Measurements from ENCODE around the gene PRKCH. TPM values are rescaled to one million over a fixed set of nuclear protein-coding genes. Genes with fewer than 3 reads are reported as not detected.

PRKCH gene
- total RNA-seq, 4 donors from 2014 or later = 34.5 to 51.3 (median 45.0) TPM

DNA sequence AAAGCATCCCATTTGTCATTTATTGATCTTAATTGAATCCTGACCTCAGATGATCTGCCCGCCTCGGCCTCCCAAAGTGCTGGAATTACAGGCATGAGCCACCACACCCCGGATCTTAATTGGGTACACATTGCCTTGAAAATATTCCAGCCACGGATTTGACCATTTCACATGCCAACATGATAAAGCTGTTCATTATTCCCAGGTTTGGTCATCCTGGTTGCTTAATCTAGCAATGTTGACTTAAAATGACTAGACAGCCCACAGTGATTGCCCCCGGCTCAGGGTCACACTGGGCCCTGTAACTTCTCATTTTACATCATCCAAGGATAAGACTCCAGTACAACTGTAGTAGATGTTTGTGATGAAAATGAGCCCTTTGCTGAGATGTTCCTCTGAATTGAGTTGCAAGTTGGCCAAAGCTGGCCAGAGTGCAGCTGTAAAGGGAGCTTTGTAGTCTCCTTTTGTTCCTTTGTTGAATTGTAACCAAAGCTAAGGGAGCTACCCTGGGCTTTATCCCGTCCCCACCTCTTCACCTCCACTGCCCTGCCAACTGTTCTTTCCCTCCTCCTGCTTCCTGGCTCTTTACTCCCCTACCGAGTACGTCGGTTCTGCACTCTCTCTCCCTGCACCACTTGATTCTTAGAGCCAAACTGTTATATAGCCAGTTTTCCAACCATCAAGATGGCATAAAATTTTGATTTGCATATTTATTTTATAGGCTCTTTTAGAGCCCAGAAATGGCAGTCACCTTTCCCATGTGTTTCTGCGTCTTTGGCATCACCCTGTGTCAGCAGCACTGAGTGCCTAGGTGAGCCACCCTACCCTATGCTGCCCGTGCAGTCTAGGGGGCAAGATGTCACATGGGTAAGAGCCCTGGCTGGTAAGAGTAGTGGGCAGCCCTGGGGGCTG, 232.6 kb downstream of the PRKCH start:
- peaks cover 0 to 32% (median 0%) of the 10 kb centered on the region in 3 donors for H3K36me3 ChIP-seq
- H3K9me3 ChIP-seq = no peaks in the 10 kb centered on the region
- TF ChIP-seq POLR2A (IDR thresholded peaks at IDR 0.05) = no peak
- TF ChIP-seq, protein P1, sequence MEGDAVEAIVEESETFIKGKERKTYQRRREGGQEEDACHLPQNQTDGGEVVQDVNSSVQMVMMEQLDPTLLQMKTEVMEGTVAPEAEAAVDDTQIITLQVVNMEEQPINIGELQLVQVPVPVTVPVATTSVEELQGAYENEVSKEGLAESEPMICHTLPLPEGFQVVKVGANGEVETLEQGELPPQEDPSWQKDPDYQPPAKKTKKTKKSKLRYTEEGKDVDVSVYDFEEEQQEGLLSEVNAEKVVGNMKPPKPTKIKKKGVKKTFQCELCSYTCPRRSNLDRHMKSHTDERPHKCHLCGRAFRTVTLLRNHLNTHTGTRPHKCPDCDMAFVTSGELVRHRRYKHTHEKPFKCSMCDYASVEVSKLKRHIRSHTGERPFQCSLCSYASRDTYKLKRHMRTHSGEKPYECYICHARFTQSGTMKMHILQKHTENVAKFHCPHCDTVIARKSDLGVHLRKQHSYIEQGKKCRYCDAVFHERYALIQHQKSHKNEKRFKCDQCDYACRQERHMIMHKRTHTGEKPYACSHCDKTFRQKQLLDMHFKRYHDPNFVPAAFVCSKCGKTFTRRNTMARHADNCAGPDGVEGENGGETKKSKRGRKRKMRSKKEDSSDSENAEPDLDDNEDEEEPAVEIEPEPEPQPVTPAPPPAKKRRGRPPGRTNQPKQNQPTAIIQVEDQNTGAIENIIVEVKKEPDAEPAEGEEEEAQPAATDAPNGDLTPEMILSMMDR (IDR thresholded peaks at IDR 0.05) = no peak
- 64 to 68% methylated on average over 10 to 11 of the region's 11 CpGs for WGBS, 2 donors
- intact Hi-C loops (cut with DNase I) = no loop called here
- H3K27ac ChIP-seq = peak overlapping the region; percentile 55 to 89 (median 72)
- H3K27me3 ChIP-seq = no peaks in the 10 kb centered on the region
- peaks cover 10 to 83% (median 56%) of the 10 kb centered on the region in 3 donors for H3K4me1 ChIP-seq
- no peak for DNase-seq
- H3K4me3 ChIP-seq = no peak overlapping the region

DNA sequence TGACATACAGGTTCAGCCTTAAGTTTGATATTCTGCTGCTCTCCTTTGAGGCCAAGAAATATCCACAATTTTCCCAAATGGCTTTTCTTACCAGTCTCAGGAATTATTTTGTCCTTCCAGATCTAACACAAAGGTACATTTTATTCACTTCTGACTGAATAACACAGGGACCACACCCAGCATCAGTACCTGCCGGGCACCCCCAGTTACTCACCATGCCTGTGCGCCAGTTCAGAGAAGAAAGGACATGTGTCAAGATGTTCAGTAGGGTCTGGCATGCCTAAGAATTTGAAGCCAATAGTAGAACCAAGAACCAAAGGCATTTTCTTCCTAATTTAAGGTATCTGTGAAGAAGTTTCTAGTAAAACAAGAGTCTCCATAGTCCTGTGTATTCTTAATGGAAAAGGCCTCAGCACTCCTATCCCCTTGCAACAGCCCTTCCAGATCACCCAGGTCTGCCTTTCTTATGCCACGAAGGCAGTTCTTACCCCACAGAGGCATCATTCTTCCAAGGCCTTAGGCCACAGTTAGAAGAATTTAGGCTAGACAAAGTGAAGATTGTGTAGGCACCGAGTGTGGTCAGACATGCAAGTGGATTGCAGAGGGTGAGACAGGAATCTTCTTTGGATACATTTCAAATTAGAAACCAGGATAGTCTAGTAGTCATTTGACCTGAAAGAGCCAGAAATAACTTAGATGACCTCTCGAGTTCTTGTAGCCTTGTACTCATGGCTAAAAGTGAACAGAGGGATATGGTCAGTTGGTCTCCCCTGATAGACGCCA, 233.9 kb downstream of the PRKCH start:
- H3K9me3 ChIP-seq = no peaks in the 10 kb centered on the region
- DNase-seq = no peak
- TF ChIP-seq, protein P1 (IDR thresholded peaks at IDR 0.05) = no peak
- TF ChIP-seq POLR2A (IDR thresholded peaks at IDR 0.05) = no peak
- WGBS, 2 donors = 57 to 81% methylated on average over 3 to 6 of the region's 6 CpGs
- no peak overlapping the region for H3K4me3 ChIP-seq
- intact Hi-C loops (cut with DNase I) = no loop called here
- peaks cover 0 to 20% (median 0%) of the 10 kb centered on the region in 3 donors for H3K36me3 ChIP-seq
- H3K4me1 ChIP-seq = peaks cover 10 to 78% (median 55%) of the 10 kb centered on the region in 3 donors
- no peaks in the 10 kb centered on the region for H3K27me3 ChIP-seq
- peak overlapping the region; percentile 55 to 89 (median 72) for H3K27ac ChIP-seq

DNA sequence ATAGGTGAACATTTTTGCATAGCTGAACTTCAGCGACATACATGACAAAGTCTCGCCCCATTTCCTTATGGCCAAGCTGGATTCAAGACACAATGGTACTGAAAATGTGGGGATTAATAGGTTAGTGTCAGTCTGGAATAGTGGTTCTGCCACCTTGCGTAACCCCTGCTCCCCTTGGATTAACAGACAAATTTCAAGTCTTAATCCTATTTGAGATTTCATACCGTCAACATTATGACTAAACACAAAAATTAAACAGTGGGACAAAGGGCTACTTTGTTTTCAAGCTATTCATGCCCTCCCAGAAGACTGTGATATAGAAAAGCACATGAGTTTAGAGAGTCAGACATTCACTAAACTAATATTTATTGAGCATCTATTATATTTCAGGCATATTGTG, 235.1 kb downstream of the PRKCH start:
- Histone ChIP-seq H3K36me3 (peaks cover 0 to 8% (median 0%) of the 10 kb centered on the region in 3 donors), H3K27ac (peak overlapping the region in 3 of 4 donors; percentile 21 to 80 (median 36)), H3K9me3 (no peaks in the 10 kb centered on the region), H3K4me1 (peaks cover 15 to 87% (median 63%) of the 10 kb centered on the region in 3 donors), H3K4me3 (no peak overlapping the region), H3K27me3 (no peaks in the 10 kb centered on the region)
- 66 to 77% methylated on average over 4 of the region's 4 CpGs for WGBS, 2 donors
- intact Hi-C loops (cut with DNase I) = no loop called here
- no peak for TF ChIP-seq POLR2A (IDR thresholded peaks at IDR 0.05)
- TF ChIP-seq, protein P1 (IDR thresholded peaks at IDR 0.05) = no peak
- no peak for DNase-seq

DNA sequence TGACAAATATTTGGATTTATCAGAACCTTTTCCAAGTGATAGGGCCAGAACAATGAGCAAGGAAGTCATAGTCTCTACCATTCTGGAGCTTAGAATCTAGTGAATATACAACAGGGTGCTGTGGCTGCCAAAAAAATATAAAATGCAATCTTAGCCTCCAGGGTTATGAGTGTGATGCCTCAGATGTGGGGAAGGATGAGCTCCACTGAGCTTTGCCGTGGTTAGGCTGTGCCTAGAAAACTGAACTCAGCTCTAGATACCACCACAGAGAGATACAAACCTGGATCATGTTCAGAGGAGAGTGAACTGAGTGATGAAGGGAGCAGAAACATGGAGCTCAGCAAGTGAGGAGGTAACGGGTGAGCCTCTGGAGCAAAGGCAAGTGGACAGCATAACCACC, 235.9 kb downstream of the PRKCH start:
- H3K4me3 ChIP-seq = no peak overlapping the region
- WGBS, 2 donors = 55 to 67% methylated on average over 2 of the region's 2 CpGs
- peaks cover 23 to 92% (median 68%) of the 10 kb centered on the region in 3 donors for H3K4me1 ChIP-seq
- no peaks in the 10 kb centered on the region for H3K9me3 ChIP-seq
- no peaks in the 10 kb centered on the region for H3K27me3 ChIP-seq
- intact Hi-C loops (cut with DNase I) = no loop called here
- peaks cover 0 to under 1% (median 0%) of the 10 kb centered on the region in 3 donors for H3K36me3 ChIP-seq
- DNase-seq = no peak
- TF ChIP-seq, protein P1 (IDR thresholded peaks at IDR 0.05) = no peak
- no peak for TF ChIP-seq POLR2A (IDR thresholded peaks at IDR 0.05)
- H3K27ac ChIP-seq = peak overlapping the region in 2 of 4 donors; percentile 34 to 80

Data from esophagus squamous epithelium (tissue), 5 donors.